ENCODE data around the gene IL4I1.
A peak's percentile ranks its signal among the peaks of the same experiment; 100 is the strongest.

The IL4I1 gene

GRCh38 chr19:49869009-49869483, 27.6 kb downstream of the IL4I1 start:
- no peak for DNase-seq (ENCODE audit: low read depth)
- TF ChIP-seq CTCF (IDR thresholded peaks at IDR 0.05; ENCODE audit: low read depth, low read length, missing control alignments) = no peak
- peak overlapping the region; percentile 50 for H3K4me3 ChIP-seq (ENCODE audit: low read depth, low read length)

- TF ChIP-seq CTCF (IDR thresholded peaks at IDR 0.05; ENCODE audit: low read depth, low read length, missing control alignments) = no peak
Measured at GRCh38 chr19:49866933-49867782, 29.5 kb downstream of the IL4I1 start, which contains the start of gene PNKP. Gene PNKP, minus strand, starts transcription at chr19:49867576. Its CDS starts 372 bp downstream, at chr19:49867204.

GRCh38 chr19:49864890-49865289, 31.8 kb downstream of the IL4I1 start:
- no peak overlapping the region for H3K4me3 ChIP-seq (ENCODE audit: low read depth, low read length)
- no peak for TF ChIP-seq CTCF (IDR thresholded peaks at IDR 0.05; ENCODE audit: low read depth, low read length, missing control alignments)
- no peak for DNase-seq (ENCODE audit: low read depth)

More at GRCh38 chr19:49866933-49867782, 29.5 kb downstream of the IL4I1 start, which contains the start of gene PNKP:
- peak; percentile 74 for DNase-seq (ENCODE audit: low read depth)
- H3K4me3 ChIP-seq (ENCODE audit: low read depth, low read length) = peak within 1 kb of the TSS; percentile 86

- no peak overlapping the region for H3K4me3 ChIP-seq (ENCODE audit: low read depth, low read length)
- no peak for TF ChIP-seq CTCF (IDR thresholded peaks at IDR 0.05; ENCODE audit: low read depth, low read length, missing control alignments)
- no peak for DNase-seq (ENCODE audit: low read depth)
Measured at GRCh38 chr19:49863935-49864320, 32.8 kb downstream of the IL4I1 start.

- no peak for DNase-seq (ENCODE audit: low read depth)
- no peak overlapping the region for H3K4me3 ChIP-seq (ENCODE audit: low read depth, low read length)
- no peak for TF ChIP-seq CTCF (IDR thresholded peaks at IDR 0.05; ENCODE audit: low read depth, low read length, missing control alignments)
Measured at GRCh38 chr19:49863254-49863934, 33.3 kb downstream of the IL4I1 start.

- DNase-seq (ENCODE audit: low read depth) = no peak
- peak; percentile 50 for TF ChIP-seq CTCF (IDR thresholded peaks at IDR 0.05; ENCODE audit: low read depth, low read length, missing control alignments)
- no peak overlapping the region for H3K4me3 ChIP-seq (ENCODE audit: low read depth, low read length)
Measured at GRCh38 chr19:49862391-49863253, 34.1 kb downstream of the IL4I1 start.
